Measurements from ENCODE around the gene NRCAM.
A peak's percentile ranks its signal among the peaks of the same experiment; 100 is the strongest.
"Not testable (repeated sequence)": the region's sequence is repeated elsewhere in the genome, so short reads cannot be mapped to it uniquely, and the experiment has no call there.

Gene NRCAM

GRCh38 chr7:108296911-108297310, 159.3 kb downstream of the NRCAM start:
- DNase-seq = no peak
- in situ Hi-C loops (cut with MboI; ENCODE audit: low pct_unique_long_range_greater_than_20kb, low sequenced_read_pairs) = no loop called here

- in situ Hi-C loops (cut with MboI; ENCODE audit: low pct_unique_long_range_greater_than_20kb, low sequenced_read_pairs) = no loop called here
- DNase-seq = peak; percentile 89
Measured at GRCh38 chr7:108294595-108294994, 161.6 kb downstream of the NRCAM start.

- in situ Hi-C loops (cut with MboI; ENCODE audit: low pct_unique_long_range_greater_than_20kb, low sequenced_read_pairs) = no loop called here
Measured at GRCh38 chr7:108293149-108293612, 163.1 kb downstream of the NRCAM start.

GRCh38 chr7:108292541-108292940, 163.7 kb downstream of the NRCAM start:
- DNase-seq = no peak
- in situ Hi-C loops (cut with MboI; ENCODE audit: low pct_unique_long_range_greater_than_20kb, low sequenced_read_pairs) = no loop called here

More at GRCh38 chr7:108293149-108293612, 163.1 kb downstream of the NRCAM start:
- DNase-seq = no peak

GRCh38 chr7:108291791-108292440, 164.3 kb downstream of the NRCAM start:
- no peak for DNase-seq
- in situ Hi-C loops (cut with MboI; ENCODE audit: low pct_unique_long_range_greater_than_20kb, low sequenced_read_pairs) = no loop called here

GRCh38 chr7:108291152-108291508, 165.1 kb downstream of the NRCAM start:
- in situ Hi-C loops (cut with MboI; ENCODE audit: low pct_unique_long_range_greater_than_20kb, low sequenced_read_pairs) = no loop called here
- no peak for DNase-seq

DNA sequence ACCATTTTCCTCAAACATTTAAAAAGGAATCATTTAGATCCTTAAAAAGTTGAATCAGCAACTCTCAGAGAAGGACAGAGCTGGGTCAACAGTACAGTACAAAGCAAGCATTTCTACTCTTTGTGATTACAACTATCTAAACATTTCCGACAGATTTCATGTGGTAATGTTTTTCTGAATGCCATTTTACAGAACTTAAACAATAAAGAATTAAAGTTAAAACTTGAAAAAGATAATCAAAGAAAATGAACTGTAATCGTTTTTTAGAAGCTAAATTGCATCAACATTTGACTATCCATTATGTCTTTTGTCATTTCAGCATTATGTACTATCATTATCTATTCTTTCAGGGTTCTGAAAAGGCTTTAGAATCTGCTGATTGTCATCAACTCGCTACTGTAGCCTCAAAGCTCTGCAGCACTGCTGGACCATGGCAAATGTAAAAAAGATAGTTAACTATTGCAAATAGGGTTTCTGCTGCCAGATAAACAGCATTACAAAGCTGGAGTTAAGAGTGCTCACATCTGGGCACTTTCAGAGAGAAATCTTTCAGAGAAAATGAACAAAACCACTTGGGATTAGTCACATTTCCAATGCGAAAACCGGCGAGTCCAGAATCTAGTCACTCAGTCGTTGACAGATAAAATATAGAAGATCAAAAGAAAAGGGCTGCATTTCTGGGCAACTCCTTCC, 165.6 kb downstream of the NRCAM start:
- no peak for DNase-seq
- in situ Hi-C loops (cut with MboI; ENCODE audit: low pct_unique_long_range_greater_than_20kb, low sequenced_read_pairs) = no loop called here

GRCh38 chr7:108289852-108290251, 166.4 kb downstream of the NRCAM start:
- in situ Hi-C loops (cut with MboI; ENCODE audit: low pct_unique_long_range_greater_than_20kb, low sequenced_read_pairs) = no loop called here

DNA sequence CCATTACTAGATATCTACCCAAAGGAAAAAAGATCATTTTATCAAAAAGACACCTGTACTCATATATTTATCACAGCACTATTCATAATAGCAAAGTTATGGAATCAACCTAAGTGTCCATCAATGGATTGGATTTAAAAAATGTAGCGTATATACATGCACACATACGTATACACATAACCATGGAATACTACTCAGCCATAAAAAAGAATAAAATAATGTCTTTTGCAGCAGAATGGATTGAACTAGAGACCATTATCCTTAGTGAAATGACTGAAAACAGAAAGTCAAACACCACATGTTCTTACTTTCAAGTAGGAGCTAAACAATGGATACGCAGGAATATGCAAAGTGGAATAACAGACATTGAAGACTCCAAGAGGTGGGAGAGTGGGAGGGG, 168.4 kb downstream of the NRCAM start:
- no peak for DNase-seq
- in situ Hi-C loops (cut with MboI; ENCODE audit: low pct_unique_long_range_greater_than_20kb, low sequenced_read_pairs) = no loop called here

More at GRCh38 chr7:108289852-108290251, 166.4 kb downstream of the NRCAM start:
- no peak for DNase-seq

- DNase-seq = no peak
- in situ Hi-C loops (cut with MboI; ENCODE audit: low pct_unique_long_range_greater_than_20kb, low sequenced_read_pairs) = no loop called here
Measured at GRCh38 chr7:108286290-108286904, 169.8 kb downstream of the NRCAM start.

- DNase-seq = no peak
- in situ Hi-C loops (cut with MboI; ENCODE audit: low pct_unique_long_range_greater_than_20kb, low sequenced_read_pairs) = no loop called here
Measured at GRCh38 chr7:108285778-108286177, 170.5 kb downstream of the NRCAM start.

- no peak for DNase-seq
- in situ Hi-C loops (cut with MboI; ENCODE audit: low pct_unique_long_range_greater_than_20kb, low sequenced_read_pairs) = no loop called here
Measured at GRCh38 chr7:108285003-108285368, 171.2 kb downstream of the NRCAM start.

- in situ Hi-C loops (cut with MboI; ENCODE audit: low pct_unique_long_range_greater_than_20kb, low sequenced_read_pairs) = no loop called here
- DNase-seq = peak; percentile 85
Measured at GRCh38 chr7:108284349-108285002, 171.8 kb downstream of the NRCAM start.

GRCh38 chr7:108283252-108283651, 173.0 kb downstream of the NRCAM start:
- in situ Hi-C loops (cut with MboI; ENCODE audit: low pct_unique_long_range_greater_than_20kb, low sequenced_read_pairs) = no loop called here
- no peak for DNase-seq

DNA sequence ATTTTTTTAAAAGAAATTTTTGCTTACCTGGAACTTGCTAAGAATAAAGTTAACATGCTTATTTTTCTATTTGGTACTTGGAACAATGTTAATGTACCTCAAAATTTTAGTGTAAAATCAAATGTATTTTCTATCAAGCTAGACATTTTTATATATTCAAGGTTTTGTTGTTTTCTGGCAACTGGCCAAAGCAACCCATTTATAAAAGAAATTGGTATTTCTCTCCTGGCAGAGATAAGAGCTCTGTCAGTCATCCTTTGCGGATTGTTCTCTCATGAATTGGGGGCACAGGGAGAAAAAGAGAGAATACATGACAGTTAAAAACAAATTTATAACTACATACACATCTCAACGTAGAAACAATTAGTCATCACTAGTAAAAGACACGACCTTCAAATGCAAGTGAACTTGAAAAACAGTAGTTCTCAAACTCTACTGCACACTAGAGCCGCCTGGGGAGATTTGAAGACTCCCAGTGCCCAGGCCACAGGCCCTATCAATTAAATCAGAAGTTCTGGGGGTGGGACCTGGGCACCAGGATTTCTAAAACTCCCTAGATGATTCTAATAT, 173.7 kb downstream of the NRCAM start:
- no peak for DNase-seq
- in situ Hi-C loops (cut with MboI; ENCODE audit: low pct_unique_long_range_greater_than_20kb, low sequenced_read_pairs) = no loop called here

DNA sequence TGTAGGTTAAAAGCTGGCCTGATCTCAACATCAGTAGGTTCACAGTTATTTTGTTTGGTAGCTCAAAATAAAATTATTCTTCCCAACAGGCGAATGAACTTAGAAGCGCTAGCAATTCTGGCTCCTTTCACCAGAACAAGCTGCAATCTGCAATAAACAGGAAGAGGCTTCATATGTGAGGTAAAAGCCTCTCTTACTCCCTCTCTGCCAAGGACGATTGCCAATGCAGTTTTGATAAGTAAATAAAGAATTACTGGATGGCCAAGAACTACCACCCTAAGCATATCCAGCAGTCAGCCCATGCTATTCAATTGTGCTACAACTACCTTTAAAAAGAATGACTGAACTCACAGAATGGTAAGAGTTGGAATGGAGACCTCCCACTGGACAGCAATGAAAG, 176.1 kb downstream of the NRCAM start:
- in situ Hi-C loops (cut with MboI; ENCODE audit: low pct_unique_long_range_greater_than_20kb, low sequenced_read_pairs) = no loop called here
- DNase-seq = no peak

DNA sequence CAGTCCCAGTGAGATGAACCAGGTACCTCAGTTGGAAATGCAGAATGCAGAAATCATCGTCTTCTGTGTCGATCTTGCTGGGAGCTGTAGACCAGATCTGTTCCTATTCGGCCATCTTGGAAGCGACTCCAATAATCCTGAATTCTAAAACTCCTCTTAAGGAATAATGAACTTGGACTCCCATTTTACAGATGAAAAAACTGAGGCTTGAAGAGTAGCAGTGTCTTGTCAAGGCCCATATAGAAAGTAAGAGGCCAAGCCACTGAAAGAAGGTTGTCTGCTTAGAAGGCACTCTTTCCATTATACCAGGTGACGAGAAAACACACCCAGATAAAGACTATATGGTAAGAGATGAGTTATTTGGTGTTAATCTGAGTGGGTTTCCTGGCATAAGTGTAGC, 177.5 kb downstream of the NRCAM start:
- in situ Hi-C loops (cut with MboI; ENCODE audit: low pct_unique_long_range_greater_than_20kb, low sequenced_read_pairs) = no loop called here
- no peak for DNase-seq

GRCh38 chr7:108278281-108278680, 178.0 kb downstream of the NRCAM start:
- in situ Hi-C loops (cut with MboI; ENCODE audit: low pct_unique_long_range_greater_than_20kb, low sequenced_read_pairs) = no loop called here
- DNase-seq = no peak

GRCh38 chr7:108274447-108274846, 181.8 kb downstream of the NRCAM start:
- peak; percentile 88 for DNase-seq
- in situ Hi-C loops (cut with MboI; ENCODE audit: low pct_unique_long_range_greater_than_20kb, low sequenced_read_pairs) = not testable (repeated sequence)

- DNase-seq; in situ Hi-C loops (cut with MboI; ENCODE audit: low pct_unique_long_range_greater_than_20kb, low sequenced_read_pairs): not testable (repeated sequence)
Measured at GRCh38 chr7:108272891-108273290, 183.3 kb downstream of the NRCAM start.
